C4-2B (cell line): ENCODE data around the gene KRTAP12-1.

Experiments
- ZFX ChIP-seq: fragments of 450-650 bp; IDR thresholded peaks from 2 replicates; pipeline ENCODE4 v1.6.1; 2017
- TF ChIP-seq, protein P1 (sequence below): fragments of 450-650 bp; conservative IDR thresholded peaks from 2 replicates; pipeline ENCODE4 v1.5.1; 2017; ENCODE audit warnings: mild to moderate bottlenecking

DNA sequence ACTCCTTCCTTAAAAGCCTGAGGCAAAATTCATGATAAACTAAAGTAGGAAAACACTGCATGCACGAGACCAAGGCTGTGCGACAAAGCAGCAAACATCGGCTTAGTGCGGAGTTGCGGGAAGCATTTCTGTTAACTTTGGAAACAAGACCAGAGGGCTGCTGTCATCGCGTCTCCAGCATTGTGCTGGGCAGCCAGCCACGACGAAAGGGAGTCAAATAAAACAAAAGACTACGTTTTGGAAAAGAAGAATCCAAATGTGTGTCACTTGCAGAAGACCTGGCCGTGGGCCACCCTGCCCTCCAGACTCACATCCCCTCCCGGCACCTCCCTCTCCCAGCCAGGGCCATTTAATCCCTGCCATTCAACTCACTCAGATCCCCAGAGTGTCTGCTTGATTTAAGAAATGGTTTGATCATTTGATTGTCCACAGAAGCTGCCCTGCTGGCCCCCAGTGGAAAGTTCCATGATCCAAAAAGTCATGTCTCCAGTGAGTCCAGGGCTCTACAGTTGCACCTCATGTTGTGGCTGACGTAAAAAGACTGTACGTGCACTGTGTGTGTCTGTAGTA is 38.1 kb downstream of the KRTAP12-1 start:
- TF ChIP-seq, protein P1, sequence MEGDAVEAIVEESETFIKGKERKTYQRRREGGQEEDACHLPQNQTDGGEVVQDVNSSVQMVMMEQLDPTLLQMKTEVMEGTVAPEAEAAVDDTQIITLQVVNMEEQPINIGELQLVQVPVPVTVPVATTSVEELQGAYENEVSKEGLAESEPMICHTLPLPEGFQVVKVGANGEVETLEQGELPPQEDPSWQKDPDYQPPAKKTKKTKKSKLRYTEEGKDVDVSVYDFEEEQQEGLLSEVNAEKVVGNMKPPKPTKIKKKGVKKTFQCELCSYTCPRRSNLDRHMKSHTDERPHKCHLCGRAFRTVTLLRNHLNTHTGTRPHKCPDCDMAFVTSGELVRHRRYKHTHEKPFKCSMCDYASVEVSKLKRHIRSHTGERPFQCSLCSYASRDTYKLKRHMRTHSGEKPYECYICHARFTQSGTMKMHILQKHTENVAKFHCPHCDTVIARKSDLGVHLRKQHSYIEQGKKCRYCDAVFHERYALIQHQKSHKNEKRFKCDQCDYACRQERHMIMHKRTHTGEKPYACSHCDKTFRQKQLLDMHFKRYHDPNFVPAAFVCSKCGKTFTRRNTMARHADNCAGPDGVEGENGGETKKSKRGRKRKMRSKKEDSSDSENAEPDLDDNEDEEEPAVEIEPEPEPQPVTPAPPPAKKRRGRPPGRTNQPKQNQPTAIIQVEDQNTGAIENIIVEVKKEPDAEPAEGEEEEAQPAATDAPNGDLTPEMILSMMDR = no peak
- no peak for TF ChIP-seq ZFX
